NCI-H524 (cell line): ENCODE measurements around the gene ATXN7L2.
A peak's percentile ranks its signal among the peaks of the same experiment; 100 is the strongest.

ENCODE experiments used
- DNase-seq, 2 experiments: peaks; one replicate each; lab custom pipeline; 2025; lab: John Stamatoyannopoulos, UW

ATXN7L2 gene

DNA sequence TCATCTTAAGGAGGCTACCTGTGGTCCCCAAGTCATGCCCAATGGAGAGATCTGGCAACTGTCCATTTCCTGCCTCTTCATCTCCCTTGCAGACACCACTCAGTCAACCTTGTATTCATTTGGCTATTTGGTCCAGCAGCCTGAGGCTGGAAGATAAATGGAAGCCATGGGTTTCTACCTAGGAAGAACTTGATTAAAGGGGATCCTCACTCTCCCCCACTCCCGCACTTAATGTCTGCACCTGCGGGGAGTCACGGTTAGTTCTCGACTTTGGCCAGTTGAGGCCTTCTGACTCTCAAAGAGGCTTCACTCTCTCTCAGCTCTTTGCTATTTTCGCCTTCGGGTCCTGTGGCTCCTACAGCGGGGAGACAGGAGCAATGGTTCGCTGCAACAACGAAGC lies 8.4 kb upstream of the ATXN7L2 start:
- no peak for DNase-seq

DNA sequence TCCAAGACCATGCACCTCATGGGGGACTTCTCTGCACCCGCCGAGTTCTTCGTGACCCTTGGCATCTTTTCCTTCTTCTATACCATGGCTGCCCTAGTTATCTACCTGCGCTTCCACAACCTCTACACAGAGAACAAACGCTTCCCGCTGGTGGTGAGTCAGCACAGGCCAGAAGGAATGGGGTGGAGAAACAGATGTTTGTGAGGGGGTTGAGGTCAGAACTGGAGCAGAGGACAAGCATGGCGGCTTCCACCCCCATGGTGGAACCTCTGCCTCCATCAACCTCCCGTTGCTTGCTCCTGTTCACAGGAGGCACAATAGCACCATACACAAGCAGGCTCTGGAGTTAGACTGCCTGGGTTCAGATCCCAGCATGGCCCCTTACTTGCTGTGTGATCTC lies 6.9 kb upstream of the ATXN7L2 start:
- no peak for DNase-seq

DNA sequence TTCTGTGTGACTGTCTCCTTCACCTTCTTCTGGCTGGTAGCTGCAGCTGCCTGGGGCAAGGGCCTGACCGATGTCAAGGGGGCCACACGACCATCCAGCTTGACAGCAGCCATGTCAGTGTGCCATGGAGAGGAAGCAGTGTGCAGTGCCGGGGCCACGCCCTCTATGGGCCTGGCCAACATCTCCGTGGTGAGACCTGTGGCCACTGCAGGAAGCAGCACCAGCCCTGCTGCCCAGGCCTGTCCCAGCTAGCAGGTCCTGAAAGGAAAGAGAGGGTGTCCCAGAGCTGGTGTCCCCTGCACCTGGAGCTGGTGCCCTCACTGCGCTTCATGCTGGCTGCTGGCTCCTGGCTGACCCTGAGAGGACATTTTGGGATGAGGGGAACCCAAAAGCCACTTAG lies 5.9 kb upstream of the ATXN7L2 start:
- no peak for DNase-seq

DNA sequence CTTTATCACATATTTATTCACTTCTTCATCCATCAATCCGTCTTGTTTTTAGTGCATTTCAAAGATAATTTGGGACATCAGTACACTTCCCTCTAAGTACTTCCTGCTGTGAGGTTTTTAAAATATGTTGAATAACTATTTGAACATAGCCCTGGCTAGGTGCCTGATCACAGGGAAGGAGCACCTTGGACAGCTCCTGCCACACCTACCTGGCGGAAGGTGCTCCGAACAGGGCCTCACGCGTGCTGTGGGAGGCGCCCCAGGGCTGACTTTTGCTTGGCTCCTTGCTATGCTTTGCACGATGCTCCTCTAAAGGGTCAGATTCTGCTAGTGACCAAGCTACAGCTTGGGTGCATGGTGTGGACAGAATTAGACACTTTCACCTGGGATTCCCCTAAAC lies 4.9 kb upstream of the ATXN7L2 start:
- no peak for DNase-seq

DNA sequence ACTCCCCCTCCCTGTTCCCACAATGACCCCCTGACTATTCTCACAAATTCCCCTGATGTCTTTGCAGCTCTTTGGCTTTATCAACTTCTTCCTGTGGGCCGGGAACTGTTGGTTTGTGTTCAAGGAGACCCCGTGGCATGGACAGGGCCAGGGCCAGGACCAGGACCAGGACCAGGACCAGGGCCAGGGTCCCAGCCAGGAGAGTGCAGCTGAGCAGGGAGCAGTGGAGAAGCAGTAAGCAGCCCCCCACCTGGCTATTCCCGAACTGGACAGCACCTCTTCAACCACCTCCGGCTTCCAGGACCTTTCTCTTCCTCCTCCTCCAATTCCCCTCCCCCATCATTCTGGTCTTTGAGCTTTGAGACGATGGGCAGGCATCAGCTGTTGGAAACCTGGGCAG lies 4.4 kb upstream of the ATXN7L2 start:
- DNase-seq = no peak

DNA sequence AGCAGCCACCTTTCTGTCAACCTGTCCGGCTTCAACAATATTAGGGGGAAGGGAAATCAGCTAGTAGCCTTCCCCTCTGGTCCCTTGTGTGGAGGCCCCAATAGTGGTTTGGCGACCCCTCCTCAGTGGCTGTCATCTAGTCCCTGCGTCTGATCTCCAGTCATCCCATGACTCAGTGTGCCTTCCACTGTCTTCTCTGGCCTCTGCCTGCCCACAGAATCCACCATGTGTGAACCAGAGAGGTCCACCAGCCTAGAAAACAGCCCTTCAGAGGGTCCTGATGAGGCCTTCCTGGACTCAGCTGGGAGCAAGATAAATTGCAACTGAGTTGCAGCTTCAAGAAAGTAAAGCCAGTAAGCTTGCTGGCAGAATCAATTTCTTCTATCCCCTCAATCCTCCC lies 3.8 kb upstream of the ATXN7L2 start:
- DNase-seq = no peak

DNA sequence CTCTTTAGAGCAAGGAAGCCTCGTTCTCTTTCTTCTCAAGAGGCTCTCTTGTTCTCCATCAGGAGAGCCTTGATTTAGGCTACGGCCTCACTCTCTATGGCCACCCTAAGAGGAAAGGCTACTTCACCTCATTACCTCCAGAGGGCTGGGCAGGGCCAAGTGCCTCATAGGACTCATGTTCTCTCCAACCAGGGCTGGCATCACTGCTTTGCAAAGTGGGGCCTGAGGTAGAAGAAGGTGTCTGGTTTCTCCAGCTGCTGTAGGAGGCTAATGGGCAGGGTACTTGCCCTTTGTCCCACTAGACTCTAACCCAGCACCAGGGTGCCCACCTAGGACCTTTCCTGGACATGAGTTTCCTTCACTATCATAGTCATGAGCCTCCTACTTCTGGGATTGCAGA lies 2.1 kb upstream of the ATXN7L2 start:
- DNase-seq = no peak

DNA sequence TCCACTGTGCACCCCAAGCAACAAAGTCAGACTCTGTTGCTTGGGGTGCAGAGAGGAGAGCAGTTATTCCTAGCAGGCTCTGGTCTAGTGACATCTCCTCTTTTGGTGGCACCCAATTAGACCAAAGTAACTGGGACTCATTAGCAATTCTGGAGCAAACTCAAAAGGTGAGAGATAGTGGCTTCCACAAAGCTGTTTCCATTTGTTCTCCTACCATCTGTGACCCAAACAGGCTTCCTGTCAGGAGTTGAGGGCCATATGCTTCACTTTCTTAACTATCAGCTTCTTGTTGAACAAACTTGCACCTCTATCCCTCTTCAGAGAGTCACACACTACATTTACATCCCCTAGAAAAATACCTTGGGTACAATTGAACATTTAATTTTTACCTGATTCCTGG lies 1.5 kb upstream of the ATXN7L2 start:
- peak; percentile 8 to 56 for DNase-seq

DNA sequence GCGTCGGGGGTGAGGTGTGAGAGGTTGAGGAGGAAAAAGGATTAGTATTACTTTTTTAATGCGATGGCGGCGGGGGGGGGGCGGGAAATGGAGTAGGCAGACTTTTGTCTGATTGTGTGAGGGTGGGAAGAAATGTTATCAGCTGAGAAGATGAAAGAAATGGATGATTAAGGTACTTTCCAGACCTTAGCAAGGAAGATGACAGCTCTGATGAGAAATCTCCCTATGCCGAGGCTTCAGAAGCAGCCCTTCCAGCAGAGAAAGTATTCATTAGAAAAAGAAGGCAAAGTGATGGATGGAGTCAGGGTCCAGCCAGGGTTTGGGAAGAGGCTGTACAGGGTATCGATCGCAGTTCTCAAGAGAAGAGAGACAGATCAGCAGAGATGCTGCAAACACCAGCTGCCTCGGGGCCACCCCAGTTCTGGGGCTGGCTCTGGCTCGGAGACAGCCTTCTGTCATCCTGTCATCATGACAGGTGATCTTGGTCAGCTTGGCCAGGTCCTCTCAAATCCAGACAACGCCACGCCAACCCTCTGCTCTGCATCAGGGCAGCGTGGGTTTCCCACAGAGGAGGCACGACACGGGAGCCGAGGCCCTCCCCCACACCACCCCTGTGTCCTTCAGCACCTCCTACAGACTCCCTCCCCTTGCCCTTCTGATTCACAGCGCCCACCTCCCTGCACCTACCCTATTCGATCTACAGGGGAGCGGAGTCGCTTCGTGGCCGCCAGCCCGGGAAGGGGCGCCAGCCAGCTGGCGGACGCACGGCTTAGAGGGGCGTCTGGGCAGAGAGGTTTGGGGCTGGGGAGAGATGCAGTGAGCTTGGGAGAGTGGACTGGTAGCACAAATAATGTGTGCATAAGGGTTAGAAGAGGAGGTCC lies 674 bp upstream of the ATXN7L2 start:
- peak; percentile 55 to 88 for DNase-seq

DNA sequence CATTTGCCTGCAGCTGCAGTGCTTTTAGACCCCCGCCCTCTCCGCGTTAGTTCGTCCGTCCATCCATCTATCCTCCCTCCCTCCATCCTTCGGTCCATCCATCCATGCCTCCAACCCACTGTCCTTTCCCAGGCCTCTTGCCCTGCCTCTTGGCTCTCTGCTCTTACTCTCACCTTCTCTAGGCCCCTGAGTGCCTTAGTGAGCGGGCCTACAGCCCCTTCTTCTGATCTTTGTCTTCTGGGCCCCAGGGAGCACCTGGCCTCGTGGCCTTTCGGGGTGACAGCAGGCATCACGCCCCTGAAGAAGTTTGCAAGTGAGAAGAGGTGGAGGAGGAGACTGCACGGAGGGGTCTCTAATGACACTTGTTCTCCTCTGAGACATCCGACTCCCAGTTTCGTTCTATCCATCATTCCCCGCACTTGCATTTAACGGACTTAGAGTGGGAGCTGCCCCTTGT lies 842 bp downstream of the ATXN7L2 start:
- DNase-seq = no peak

DNA sequence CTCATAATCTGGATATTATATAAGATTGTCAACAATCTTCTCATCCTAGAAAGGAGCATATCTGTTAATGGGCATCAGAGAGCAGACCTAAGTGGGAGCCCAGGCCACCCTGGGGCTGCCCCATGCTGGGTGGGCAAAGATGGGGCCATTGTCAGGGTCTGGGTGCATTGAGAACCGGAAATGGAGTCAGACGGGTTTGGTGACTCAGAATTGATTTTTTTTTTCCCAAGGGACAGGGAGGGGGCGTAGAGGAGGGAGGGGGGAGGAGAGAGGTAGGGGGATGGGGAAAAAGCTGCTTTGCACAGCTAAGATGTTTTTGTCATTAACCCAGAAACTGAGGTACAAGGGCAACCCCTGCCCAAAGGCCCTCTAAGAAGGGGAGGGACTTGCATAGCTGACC lies 1.3 kb downstream of the ATXN7L2 start:
- DNase-seq = no peak

DNA sequence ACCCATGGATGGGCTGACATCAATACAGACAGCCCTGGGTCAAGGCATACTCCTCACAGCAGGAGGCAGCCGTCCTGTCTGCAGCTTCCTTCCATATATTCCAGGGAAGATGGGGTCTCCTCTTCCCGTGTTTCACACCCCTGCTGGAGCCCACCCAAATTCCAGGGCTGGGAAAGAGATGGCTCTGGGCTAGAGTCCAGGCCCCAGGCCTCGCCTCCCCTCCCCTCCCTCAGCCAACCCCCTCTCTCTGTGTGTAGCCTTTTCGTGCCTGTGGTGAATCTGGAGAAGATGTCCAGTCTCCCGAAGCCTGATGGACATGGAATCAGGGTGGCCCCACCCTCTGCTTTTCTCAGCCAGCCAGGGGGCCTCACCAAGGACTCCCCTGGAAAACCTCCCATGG lies 3.6 kb downstream of the ATXN7L2 start:
- DNase-seq = no peak

DNA sequence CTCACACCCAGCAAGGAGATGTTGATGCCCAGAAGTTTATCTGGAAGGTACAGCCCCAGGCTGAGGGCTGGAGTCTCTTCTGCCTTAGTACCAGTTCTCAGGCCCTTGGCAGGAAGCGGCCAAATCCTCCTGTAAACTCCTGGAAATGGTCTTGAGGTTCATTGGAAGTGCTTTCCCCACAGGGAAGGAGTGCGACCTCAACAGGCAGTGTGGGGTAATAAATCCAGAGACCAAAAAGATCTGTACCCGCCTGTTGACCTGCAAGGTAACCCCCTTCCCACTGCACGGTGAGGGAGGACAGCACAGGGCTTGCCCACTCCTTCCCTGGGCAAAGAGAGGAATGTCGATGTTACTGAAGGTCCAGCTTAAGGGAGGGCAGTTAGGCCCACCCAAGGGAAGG lies 4.5 kb downstream of the ATXN7L2 start:
- no peak for DNase-seq

DNA sequence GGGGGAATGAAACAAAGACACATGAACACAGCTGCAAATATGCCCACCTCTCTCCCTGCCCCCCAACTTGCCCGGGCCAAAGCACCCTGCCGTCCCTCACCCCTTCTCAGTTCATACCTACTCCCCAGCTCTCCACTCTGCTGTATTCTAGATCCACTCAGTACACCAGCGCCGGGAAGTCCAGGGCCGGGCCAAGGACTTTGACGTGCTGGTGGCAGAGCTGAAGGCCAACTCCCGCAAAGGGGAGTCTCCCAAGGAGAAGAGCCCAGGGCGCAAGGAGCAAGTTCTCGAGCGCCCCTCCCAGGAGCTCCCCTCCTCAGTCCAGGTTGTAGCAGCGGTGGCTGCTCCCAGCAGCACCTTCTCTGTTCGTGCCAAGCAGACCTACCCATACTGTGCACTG lies 5.0 kb downstream of the ATXN7L2 start:
- no peak for DNase-seq

DNA sequence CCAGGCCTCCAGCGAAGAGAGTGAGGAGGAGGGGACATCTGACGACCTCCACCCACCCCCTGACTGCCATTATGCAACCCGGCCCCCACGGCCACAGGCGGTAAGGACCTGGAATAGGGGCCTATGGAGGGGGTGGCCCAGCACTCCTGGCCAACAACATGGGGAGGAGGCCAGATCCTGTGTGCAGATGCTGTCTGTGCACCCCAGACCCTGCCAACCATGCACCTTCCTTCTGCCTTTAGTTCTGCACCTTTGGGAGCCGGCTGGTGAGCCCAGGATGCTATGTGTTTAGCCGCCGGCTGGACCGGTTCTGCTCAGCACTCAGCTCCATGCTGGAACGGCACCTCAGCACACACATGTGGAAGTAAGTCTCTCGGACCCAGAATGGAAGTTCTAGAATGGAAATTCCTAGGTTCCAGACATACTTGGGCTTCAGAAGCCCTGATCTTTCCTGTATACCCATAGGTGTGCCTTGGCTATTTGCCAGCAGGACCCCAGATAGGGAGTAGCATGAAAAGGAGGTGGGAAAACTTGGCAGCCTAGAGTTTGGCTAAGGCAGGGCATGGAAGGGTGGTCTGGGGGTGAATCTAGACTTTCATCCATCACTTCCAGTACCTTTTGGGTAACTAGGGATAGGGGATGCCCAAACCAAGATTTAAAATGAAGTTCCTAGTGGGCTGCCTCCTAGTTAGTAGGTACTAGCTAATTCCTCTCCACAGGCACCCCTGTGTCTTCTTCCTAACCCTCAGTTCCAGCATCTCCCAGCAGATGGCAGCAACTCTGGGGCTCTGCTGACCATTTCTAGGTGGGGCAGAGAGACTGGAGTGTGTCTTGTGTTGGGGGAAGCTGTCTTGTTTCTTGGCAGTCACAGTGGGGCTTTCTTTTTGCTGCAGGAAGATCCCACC lies 6.6 kb downstream of the ATXN7L2 start:
- DNase-seq = peak; percentile 22 to 55

DNA sequence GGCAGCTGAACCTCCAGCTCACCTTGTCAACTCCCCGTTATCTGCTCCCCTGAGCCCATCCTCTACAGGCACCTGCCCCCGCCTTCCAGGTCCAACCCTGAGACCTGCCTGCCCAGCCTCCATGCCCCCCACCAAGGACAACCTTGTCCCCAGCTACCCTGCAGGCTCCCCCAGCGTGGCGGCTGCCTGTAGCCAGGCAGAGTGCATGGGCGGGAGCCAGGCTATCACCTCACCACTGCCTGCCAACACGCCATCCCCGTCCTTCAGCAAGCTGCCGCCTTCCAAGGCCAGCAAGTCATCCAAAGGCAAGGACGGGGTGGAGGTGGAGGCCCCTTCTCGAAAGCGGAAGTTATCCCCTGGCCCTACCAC lies 7.2 kb downstream of the ATXN7L2 start:
- DNase-seq = no peak

DNA sequence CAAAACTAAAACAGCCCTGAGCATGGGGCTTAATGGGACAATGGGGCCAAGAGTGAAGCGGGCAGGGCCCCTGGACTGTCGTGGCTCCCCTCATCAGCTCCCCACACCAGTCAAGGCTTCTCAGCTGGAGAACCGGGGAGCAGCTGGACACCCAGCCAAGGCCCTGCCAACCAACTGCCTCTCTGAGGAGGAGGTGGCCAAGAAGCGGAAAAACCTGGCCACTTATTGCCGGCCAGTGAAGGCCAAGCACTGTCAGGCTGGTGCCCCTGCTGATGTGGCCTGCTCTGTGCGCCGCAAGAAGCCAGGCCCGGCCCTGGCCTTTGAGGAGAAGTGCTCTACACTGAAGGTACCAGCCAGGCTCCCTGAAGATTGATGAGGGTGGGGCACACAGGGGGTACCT lies 7.7 kb downstream of the ATXN7L2 start:
- DNase-seq = no peak

DNA sequence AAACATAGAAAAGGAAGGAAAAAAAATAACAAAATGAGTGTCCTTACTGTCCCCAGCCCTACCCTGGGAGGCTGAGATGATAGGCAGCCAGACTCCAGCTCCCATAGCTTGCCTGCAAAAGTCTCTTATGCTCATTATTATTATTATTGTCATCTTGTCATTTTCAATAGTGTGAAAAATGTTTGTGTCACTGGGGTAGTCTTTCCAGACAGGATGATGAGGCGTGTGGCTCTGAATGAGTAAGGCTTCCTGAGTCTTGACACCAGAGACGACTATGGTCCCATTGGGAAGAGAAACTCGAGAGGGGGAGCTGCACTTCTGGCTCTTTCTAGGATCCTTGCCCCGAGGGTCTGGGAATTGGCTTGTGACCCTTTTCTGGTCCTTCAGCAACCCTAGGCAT lies 9.1 kb downstream of the ATXN7L2 start:
- DNase-seq = no peak

DNA sequence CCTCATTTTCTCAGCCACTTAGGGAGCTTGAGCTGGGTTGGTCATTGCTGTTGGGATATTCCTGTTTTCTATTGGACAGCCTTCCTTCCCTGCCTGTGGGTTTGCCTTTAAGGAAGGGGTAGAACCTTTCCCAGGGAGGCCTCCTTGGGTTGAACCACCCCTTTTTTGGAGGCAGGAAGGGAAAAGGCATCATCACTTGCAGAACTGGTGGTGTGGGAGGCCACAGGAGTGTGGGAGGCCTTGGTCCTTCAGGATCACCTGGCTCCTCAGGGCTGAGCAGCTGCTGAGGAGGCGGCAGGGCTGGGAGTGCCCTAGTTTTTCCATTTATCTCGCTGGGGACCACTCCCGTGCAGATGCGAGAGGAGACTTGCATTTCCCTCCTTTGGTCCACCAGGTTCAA lies 9.5 kb downstream of the ATXN7L2 start:
- no peak for DNase-seq

DNA sequence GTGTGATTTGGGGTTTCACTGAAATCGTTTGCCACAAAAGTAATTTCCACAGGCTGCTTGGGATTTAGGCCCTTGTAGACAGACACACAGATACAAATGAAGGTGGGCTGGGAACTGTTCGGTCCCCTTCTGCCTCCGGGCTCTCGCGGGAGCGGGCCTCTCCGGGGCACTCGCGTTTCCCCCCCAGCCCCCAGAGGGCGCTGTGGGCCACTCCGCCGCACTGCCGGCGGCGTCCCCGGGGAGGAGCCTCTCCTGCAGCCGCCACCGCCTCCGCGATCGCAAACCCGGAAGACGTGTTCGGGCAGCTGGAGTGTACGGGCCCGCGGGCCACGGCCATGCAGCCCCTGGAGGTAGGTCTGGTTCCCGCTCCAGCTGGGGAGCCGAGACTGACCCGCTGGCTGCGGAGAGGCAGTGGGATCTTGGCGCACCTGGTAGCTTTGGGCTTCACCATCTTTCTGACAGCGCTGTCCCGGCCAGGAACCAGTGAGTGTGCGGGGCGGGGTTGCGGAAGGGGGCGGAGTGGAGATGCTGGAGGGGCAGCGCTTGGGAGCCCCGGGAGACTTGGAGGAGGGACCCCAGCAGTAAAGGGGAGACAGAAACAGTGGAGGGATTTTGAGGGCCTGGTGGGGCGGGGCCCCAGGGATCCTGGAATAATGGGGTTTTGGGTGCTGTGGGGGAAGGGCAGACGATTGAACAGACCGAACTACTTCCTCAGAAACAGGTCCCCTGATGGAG lies 10.3 kb downstream of the ATXN7L2 start, which contains the start of gene CYB561D1:
TSS of gene CYB561D1 (plus strand) at position 290 of the 735 bp plus-strand sequence. CDS start at position 336, 46 bp downstream.
- peak; percentile 50 to 75 for DNase-seq

DNA sequence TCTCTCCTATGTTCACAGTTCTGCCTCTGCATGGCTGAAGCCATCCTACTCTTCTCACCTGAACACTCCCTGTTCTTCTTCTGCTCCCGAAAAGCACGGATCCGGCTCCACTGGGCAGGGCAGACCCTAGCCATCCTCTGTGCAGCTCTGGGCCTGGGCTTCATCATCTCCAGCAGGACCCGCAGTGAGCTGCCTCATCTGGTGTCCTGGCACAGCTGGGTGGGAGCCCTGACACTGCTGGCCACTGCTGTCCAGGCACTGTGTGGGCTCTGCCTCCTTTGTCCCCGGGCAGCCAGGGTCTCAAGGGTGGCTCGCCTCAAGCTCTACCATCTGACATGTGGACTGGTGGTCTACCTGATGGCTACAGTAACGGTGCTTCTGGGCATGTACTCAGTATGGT lies 12.0 kb downstream of the ATXN7L2 start:
- no peak for DNase-seq

DNA sequence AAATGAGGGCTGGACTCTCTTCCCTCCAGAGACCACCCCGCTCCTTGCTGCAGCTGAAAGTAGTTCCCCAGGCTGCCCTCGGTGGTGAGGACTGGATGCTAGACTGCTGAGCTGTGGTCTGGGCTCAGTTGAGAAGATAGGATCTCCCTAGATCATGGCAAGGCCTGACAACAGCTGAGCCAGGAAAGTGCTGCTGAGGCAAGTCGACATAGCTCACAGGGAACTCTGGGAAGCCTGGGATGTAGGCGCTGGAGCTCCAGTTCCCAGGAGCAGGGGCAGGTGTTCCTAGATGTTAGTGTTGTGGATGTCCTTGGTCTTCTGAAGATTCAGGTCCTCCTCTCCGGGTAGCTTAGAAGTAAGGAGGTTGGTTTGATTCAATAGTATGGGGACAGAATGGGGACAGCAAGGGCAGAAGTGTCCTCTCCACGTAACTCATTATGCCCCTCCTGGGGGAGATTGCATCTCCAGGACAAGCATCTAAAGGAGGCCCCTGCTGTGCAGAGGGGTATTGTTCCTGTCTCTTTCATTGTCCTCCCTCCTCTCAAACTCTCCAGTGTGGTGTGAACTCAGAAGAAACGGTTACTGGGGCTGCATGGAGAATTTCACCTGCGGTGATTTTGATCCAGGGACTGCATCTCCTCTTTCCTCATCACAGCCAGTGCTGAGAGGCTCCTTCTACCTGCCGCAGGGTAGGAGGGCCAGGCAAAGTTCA lies 13.9 kb downstream of the ATXN7L2 start:
- no peak for DNase-seq
